DMS 273 (cell line): ENCODE measurements around the gene STAB2.
"Not testable (repeated sequence)": the region's sequence is repeated elsewhere in the genome, so short reads cannot be mapped to it uniquely, and the experiment has no call there.

Source experiments
- DNase-seq: peaks from one replicate; lab custom pipeline; 2025; ENCODE audit not compliant: unreplicated experiment; lab: John Stamatoyannopoulos, UW

The STAB2 gene

DNA sequence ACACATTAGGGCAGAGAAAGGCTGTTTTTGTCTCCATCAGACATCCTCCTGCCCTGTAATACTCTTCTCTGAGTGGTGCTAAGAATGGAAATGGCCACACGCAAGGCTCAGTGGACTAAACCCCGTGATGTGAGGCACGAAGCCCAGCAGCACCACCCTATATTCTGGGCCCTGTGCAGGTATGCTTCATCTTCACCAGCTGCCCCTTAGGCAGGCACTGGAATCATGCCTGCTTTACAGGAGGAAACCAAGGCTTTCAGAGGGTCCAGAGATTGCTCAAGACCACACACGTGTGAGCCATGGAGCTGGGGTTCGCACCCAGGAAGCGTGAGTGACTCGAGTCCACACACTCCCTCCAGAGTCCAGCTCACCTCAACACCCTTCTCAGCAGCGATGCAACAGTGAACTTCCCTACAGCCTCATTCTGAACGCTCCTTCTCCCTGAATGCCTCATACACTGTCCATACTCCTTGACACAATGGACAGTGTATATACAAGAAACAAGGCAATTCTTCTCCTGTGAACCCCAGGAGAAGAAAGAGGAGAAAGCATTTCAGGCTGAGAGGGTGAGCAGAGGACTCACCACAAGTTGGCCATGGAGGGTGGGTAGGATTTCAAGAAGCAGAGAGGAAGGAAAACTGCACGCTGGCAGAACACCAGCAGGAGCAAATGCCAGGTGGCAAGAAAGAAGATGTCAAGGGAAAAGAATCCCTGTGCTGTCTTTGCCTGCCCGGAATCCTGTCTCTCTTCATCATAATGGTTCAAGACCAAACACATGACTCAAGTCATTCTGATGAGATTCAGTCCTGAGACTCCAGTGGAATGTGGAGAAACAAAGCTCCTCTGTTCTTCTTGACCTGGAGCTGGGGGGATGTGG lies 214.9 kb downstream of the STAB2 start:
- peak; percentile 15 for DNase-seq

DNA sequence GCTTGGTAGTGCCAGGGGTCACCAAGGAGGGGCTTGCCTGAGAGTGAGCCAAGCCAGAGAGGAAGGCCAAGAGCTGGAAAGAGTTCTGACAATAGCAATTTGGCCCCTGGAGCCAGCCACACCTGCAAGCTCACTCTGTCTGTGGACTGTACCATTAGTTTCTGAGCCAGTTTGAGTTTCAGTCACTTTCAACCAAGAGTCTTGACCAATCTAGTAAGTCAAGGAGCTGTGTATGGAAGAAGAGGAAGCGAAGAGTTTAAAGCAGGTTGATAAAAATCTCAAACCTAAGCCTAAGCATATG lies 215.5 kb downstream of the STAB2 start:
- no peak for DNase-seq

DNA sequence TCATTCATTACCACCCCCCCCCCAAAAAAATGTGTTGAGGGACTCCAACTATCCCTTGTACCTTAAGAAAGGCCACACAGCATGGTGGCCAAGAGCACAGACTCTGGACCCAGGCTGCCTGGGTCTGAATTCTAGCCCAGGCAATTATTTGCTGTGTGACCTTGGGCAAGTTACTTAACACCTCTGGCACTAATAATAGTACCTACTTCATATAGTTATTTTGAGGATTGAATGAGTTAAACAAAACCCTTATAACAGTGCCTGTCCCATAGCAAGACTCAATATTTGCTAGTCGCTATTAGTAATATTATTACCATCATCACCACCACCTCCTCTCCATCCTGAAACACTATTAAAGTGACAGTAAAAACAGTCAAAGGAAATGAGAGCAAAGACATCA lies 216.8 kb downstream of the STAB2 start:
- no peak for DNase-seq

DNA sequence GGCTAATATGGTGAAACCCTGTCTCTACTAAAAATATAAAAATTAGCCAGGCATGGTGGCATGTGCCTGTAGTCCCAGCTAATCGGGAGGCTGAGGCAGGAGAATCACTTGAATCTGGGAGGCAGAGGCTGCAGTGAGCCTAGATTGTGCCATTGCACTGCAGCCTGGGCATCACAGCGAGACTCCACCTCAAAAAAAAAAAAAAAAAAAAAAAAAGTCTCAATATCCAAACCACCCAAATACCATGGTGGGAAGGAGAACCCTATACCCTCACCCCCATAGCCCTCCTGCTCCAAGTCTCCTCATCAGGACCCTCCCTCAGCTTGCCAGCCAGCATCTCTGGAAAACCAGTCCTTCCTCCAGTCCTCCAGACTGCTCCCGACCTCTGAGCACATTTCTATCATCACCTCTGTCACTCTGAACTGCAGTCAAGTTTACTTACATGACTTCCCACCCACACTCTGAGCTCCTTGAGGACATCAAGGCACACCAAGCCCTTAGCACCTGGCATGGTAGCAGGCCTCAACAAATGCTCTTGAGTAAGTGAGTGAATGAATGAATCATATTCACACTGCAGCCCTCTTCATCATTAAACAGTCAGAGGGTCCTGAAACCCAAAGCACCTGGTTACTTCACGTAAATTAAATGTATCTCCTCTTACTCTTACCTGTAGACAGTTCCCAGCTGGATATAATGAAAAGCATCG lies 218.7 kb downstream of the STAB2 start:
- DNase-seq: no peak

DNA sequence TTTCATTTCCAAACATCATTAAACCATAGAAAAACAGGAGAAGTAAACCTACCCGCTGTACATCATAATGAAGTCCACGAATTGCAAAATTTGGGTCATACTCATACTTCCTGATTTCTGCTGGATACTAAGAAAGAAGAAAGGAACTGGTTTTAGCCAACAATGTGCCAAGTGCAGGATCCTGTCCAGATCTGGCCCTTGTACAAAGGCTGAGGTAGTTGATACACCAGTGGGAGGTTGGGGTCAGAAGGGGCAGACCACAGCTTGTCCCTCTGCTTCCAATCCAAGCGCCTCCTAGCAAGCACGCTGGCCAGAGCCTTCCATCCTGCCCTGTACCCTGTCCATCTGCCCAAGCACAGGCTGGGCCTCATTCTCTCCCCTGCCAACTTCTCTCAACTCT lies 219.7 kb downstream of the STAB2 start:
- no peak for DNase-seq

DNA sequence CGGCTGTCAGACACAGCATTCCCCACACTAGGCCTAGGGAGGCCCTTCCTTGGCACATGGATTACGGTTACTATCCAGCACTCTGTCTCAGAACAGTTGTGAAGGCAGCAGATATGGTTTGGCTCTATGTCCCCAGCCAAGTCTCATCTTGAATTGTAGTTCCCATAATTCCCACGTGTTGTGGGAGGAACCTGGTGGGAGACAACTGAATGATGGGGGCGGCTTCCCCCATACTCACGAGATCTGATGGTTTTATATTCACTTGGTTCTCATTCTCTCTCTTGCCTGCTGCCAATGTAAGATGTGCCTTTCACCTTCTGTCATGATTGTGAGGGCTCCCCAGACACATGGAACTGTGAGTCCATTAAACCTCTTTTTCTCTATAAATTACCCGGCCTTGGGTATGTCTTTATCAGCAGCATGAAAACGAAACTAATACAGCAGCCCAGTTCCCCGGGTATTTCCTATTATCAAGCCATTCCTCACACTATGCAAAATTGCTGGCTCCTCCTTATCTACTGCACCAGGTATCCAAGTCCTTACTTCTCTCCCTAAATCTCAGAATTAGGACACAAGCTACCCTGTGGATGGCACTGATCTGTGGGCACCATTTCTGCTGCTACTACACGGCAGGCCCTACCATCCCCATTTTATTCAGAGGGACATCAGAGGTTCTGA lies 220.6 kb downstream of the STAB2 start:
- no peak for DNase-seq

DNA sequence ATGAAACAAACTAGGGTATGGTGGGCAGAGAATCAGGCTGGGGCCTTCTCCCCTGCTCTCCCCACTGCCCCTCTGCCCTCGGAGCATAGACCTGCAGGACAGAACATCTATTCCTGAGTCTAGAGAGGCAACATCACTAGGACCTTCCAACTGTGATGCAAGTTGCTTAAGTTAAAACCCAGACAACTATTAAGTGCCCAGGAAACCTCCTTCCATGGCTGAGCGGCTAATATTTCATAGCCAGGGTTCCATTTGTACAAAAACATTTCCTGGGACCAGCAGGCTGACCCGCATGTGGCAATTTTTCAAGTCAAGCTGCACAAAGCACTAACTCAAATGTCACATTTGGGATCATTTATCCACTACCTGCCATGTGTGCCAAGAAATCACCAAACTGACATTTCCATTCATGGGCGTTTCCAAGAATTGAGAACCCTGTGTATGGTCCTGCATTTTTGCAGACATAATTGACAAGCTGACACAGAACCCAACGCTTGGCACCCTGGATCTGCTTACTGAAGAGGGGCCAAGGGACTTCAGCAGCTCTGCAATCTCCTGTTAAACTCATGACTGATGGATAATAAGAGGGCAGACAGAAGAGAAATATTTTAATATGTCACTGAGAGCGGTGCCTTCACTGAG lies 221.3 kb downstream of the STAB2 start:
- no peak for DNase-seq

DNA sequence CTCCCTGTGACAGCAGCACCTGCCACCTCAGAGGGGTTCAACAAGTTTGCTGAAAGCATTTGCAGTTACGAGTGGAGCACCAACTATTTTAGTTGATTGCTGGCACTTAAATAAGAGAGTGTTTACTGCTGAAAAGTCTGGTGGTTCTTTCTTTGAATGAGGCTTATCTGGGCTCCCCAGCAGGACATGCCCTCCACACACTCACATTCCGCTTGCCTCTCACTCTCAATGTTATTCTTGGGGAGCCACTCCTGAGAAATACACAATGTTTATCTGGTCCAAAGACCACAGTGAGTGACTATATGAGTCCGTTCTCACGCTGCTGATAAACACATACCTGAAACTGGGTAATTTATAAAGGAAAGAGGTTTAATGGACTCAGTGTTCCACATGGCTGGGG lies 222.1 kb downstream of the STAB2 start:
- no peak for DNase-seq

DNA sequence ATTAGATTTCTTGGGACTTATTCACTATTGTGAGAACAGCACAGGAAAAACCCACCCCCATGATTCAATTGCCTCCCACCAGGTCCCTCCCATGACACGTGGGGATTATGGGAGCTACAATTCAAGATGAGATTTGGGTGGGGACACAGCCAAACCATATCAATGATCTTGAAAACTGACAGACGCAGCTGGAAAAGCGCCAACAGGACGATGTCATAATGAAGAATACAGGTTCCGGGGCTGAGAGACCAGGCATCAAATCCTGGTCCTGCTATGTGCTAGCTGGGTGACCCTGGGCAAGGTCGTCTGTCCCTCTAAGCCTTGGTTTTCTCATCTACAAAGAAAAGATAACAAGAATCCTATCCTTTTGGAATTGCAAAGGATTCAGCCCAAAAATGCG lies 222.6 kb downstream of the STAB2 start:
- DNase-seq: not testable (repeated sequence)

DNA sequence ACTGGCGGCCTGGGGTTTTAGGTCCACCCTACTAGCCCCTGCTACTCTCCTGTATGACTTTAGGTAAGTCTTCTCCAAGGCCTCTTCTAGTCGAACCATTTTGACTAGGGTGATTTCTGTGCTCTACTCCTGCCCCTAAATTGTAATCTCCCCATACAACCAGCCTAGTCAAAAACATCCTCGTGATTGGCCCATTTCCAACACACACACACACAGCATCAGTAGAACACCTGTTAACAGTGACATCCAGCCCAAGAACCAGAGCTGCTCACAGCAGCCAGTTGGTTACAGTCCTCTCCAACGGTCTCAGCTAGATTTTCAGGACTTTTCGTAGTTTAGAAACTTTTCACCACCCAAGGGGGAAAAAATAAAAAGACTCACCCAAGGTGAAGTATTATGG lies 223.0 kb downstream of the STAB2 start:
- peak; percentile 36 for DNase-seq

DNA sequence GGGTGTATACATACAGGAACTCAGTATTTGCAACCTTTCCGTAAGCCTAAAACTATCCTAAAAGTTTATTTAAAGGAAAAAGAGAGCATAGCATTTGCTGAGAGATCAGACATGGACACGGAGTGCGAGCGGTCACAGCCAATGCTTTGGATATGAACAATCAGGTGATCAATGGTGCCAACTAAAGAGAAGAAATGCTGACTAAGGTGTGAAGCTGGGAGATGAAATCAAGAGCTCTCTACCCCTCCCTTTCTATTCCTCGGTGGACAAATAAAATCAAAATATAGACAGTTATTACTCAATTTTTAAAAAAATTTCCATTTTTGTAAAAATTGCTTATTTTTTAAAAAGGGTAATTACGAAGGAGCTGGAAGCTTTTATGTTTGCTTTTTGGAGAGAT lies 224.7 kb downstream of the STAB2 start:
- DNase-seq: no peak

DNA sequence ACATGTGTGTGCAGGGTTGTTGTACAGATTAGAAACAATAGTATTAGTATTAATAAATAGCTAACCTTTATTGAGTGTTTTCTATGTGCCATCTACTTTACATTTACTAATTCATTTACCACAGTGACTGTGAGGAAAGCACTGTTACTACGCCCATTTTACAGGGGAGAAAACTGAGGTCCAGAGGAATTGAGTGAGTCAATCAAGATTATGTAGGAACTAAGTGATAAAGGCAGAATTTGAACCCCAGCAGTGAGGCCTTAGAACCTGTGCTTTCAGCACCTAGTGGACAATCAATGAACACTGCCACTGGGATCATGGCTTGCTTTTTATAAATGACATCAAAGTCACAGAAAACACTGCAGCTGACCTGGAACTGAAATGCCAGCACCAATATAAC lies 225.7 kb downstream of the STAB2 start:
- no peak for DNase-seq

DNA sequence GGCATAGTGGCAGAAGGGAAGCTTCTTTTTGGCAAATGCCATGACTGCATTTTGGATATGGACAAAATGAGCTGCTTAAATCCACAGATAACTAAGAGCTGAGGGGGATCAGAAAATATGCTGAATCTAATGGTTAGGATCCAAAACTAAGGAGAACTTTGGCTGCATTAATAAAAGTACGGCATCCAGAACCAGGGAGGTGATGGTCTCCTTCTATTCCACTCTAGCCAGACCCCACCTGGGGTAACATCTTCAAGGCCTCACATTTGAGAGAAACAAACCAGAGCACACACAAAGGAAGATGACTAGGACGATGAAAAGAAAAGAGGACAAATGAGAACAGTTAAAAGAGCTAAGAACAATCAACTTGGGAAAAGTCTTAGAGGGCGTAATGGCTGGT lies 226.4 kb downstream of the STAB2 start:
- DNase-seq: no peak

DNA sequence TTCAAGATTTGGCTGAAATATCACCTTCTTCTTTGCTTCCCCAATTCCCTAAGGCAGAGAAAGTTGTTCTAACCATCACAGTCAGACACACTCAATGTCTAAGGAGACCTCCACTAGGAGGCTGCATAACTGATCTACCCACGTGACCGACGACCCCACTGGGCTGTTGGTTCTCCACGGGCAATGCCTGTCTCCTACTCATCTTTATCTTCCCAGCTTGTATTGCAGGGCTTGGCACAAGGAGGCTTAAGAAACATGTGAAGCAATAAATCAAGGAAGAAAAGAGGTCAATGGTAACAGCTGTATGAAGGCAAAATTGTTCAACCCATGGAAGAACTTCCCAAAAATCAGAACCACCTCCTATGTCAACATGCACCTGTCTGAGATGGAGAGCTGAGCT lies 226.9 kb downstream of the STAB2 start:
- no peak for DNase-seq

DNA sequence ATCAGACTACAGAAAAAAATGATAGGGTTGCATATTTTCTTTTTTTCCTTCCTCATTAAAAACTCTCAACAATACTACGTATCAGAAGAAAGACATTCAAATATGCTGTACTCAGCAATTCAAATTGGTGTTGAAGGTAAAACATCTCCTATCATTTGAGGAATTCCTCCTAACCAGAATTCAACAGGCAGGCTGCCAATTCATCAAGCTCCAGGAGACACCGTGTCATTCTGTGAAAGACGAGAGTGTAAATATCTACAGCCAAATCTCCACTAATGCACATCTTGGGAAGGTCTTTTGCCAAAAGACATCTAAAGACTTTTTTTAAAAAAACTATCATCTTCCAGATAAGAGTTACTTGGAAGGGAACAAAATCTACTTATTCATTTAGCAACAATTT lies 227.4 kb downstream of the STAB2 start:
- DNase-seq: no peak
